Body of pancreas (tissue), 4 donors: ENCODE results near the gene OR2K2. TPM values are rescaled to one million over a fixed set of nuclear protein-coding genes. Genes with fewer than 3 reads are reported as not detected.
"Not testable (repeated sequence)": the region's sequence is repeated elsewhere in the genome, so short reads cannot be mapped to it uniquely, and the experiment has no call there.

Experiments
- ATAC-seq: fragments of 150-250 bp; one replicate; pipeline ENCODE4 v1.9.1; 2016
- DNase-seq, 4 donors: peaks; one replicate each; pipeline ENCODE4 v3.0.0-alpha.2; 2019
- H3K27ac ChIP-seq, 4 donors: fragments of 200-600 bp; sonication (generic); 1 replicate in 3 of 4; 2 replicates in 1 of 4; pipeline versions ENCODE4 v1.5.1 to v1.6.1; 2016 to 2019; ENCODE audit warnings: mild to moderate bottlenecking in 1 of 4, mixed read lengths in 1 of 4, moderate library complexity in 1 of 4
- H3K27me3 ChIP-seq, 2 donors: fragments of 200-600 bp; sonication (generic); one replicate each; pipeline ENCODE4 v1.6.0; 2016; ENCODE audit warnings: mild to moderate bottlenecking in 1 of 2
- H3K36me3 ChIP-seq, 2 donors: fragments of 200-600 bp; sonication (generic); replicated peaks in 1 of 2; 2 replicates each; pipeline ENCODE4 v1.5.1; 2016; ENCODE audit warnings: low read depth in 2 of 2; ENCODE audit not compliant: insufficient read depth in 1 of 2
- H3K4me1 ChIP-seq: fragments of 200-600 bp; sonication (generic); one replicate; pipeline ENCODE4 v1.6.0; 2016
- H3K4me3 ChIP-seq, 2 donors: fragments of 200-600 bp; sonication (generic); 1 replicate in 1 of 2; 2 replicates in 1 of 2; pipeline ENCODE4 v1.5.1; 2016 to 2019
- H3K9me3 ChIP-seq, 3 donors: fragments of 200-600 bp; sonication (generic); 1 replicate in 2 of 3; 2 replicates in 1 of 3; pipeline ENCODE4 v1.5.1; 2016
- POLR2A ChIP-seq, 3 donors: fragments of 450-650 bp; IDR thresholded peaks; one replicate each; pipeline ENCODE4 v1.6.1; 2016; ENCODE audit warnings: antibody characterized with exemption in 3 of 3, mild to moderate bottlenecking in 2 of 3
- WGBS, 2 donors: methylation state at CpG; one replicate each; pipeline ENCODE4 v1.1.5; 2017; 5-methylcytosine and 5-hydroxymethylcytosine counted together
- intact Hi-C: fragments of 100-400 bp; cut with DNase I; formaldehyde crosslinking; loops from one replicate; pipeline ENCODE4 v1.15.1; 2023
- total RNA-seq, 2 donors: library from RNA; depleted of rRNA; stranded (reverse); fragments of >200 nt; gene quantifications; one replicate each; pipeline ENCODE4 v1.1.0, GENCODE V29; 2016
- TF ChIP-seq, protein P1 (sequence below), 7 experiments: fragments of 450-650 bp in 4 of 7; fragments of 200-600 bp in 3 of 7; sonication (generic) in 3 of 7; IDR thresholded peaks; one replicate each; pipeline ENCODE4 v1.5.1; 2016 to 2019; ENCODE audit warnings: antibody characterized with exemption in 7 of 7

The OR2K2 gene
- total RNA-seq, 2 donors from 2014 or later, result not detected

DNA sequence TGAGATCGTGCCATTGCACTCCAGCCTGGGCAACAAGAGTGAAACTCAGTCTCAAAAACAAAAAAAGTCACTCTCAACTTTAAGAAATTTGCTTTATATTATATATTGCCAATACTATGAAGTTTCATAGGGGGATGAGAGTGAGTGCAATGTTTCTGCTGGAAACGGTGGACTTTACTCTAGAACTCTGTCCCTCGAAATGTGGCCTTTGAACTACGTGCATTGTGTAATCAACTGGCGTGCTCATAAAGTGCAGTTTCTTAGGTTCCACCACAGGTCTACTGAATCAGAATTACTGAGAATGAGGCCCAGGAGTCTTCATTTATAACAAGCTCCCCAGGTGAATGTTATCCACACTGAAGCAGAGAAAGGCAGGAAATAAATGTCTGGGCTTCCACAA is 24.1 kb downstream of the OR2K2 start:
- 83 to 84% methylated on average over 5 of the region's 5 CpGs for whole genome bisulfite sequencing, 2 donors
- ATAC-seq (no peak), DNase-seq (no peak)
- Histone ChIP-seq H3K4me1 (no peaks in the 10 kb centered on the region), H3K4me3 (no peak overlapping the region), H3K27ac (no peak overlapping the region), H3K36me3 (no peaks in the 10 kb centered on the region), H3K27me3 (no peaks in the 10 kb centered on the region), H3K9me3 (no peaks in the 10 kb centered on the region)
- intact Hi-C loops, result loop anchor here (10.0 kb wide), 1 partner anchor 671 kb away; no protein-coding TSS in a partner anchor
- TF ChIP-seq, protein P1, sequence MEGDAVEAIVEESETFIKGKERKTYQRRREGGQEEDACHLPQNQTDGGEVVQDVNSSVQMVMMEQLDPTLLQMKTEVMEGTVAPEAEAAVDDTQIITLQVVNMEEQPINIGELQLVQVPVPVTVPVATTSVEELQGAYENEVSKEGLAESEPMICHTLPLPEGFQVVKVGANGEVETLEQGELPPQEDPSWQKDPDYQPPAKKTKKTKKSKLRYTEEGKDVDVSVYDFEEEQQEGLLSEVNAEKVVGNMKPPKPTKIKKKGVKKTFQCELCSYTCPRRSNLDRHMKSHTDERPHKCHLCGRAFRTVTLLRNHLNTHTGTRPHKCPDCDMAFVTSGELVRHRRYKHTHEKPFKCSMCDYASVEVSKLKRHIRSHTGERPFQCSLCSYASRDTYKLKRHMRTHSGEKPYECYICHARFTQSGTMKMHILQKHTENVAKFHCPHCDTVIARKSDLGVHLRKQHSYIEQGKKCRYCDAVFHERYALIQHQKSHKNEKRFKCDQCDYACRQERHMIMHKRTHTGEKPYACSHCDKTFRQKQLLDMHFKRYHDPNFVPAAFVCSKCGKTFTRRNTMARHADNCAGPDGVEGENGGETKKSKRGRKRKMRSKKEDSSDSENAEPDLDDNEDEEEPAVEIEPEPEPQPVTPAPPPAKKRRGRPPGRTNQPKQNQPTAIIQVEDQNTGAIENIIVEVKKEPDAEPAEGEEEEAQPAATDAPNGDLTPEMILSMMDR (IDR thresholded peaks at IDR 0.05), result no peak
- TF ChIP-seq POLR2A (IDR thresholded peaks at IDR 0.05), result no peak

DNA sequence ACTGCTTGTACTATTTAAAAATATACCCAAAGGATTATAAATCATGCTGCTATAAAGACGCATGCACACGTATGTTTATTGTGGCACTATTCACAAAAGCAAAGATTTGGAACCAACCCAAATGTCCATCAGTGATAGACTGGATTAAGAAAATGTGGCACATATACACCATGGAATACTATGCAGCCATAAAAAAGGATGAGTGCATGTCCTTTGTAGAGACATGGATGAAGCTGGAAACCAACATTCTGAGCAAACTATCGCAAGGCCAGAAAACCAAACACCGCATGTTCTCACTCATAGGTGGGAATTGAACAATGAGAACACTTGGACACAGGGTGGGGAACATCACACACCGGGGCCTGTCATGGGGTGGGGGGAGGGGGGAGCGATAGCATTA is 26.0 kb downstream of the OR2K2 start:
- not testable (repeated sequence) for ATAC-seq, H3K4me3 ChIP-seq, H3K9me3 ChIP-seq, H3K36me3 ChIP-seq, DNase-seq, H3K4me1 ChIP-seq, H3K27ac ChIP-seq, H3K27me3 ChIP-seq
- intact Hi-C loops, result loop anchor here (10.0 kb wide), 1 partner anchor 669 kb away; no protein-coding TSS in a partner anchor
- 74 to 85% methylated on average over 6 of the region's 6 CpGs for WGBS, 2 donors

DNA sequence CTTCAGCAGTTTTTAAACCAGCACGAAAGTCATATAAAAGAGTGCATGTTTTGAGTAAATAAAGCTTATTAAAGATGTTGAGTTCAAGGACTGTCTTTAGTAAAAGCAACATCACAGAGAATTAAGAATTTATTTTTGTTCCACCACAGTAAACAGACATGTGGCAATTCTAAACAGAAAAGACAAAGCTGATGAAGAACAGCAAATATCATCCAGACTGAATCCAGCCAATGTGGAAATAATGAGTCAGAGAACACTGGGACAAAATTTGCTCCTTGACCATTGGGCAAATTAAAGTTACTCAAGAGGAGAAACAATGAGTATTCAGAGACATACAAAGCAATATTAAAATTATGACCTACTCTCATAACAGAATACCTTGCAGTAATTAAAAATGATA is 28.8 kb downstream of the OR2K2 start:
- H3K27ac ChIP-seq, result no peak overlapping the region
- WGBS, 2 donors, result 40 to 47% methylated on average over 1 of the region's 1 CpG
- no peaks in the 10 kb centered on the region for H3K27me3 ChIP-seq
- ATAC-seq, result peak; percentile 40
- no peak for DNase-seq
- intact Hi-C loops, result loop anchor here (10.0 kb wide), 1 partner anchor 666 kb away; no protein-coding TSS in a partner anchor
- no peaks in the 10 kb centered on the region for H3K4me1 ChIP-seq
- no peak for TF ChIP-seq POLR2A (IDR thresholded peaks at IDR 0.05)
- TF ChIP-seq, protein P1 (IDR thresholded peaks at IDR 0.05), result no peak
- H3K9me3 ChIP-seq, result no peaks in the 10 kb centered on the region
- no peak overlapping the region for H3K4me3 ChIP-seq
- no peaks in the 10 kb centered on the region for H3K36me3 ChIP-seq

DNA sequence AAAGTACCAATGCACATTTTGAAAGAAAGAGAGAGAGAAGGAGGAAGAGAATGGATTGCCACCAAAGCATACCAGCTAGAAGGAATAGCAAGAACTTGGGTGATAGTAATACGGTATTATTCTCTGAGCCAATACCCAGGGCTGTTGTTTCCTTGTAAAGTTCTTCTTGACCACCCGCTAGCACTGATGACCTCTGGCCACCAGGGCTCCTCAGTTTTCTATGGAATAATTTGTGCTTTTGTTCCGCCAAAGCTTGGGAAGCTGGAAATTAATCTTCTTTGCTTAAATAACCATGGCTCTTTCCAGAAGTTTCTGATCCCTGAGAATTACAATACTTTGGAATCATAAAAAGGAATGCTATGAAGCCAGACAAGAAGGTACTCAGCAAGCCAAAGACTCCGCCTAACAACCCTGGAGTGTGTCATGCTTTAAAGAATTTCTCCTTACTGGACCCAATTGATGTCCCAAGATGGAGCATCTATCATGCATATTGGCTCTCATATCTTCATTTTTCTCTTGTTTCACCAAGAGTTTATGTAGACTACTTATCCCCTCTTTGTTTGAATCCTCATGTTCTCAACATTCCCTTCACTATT is 29.8 kb downstream of the OR2K2 start:
- intact Hi-C loops, result loop anchor here (10.0 kb wide), 1 partner anchor 665 kb away; no protein-coding TSS in a partner anchor
- no peak for DNase-seq
- Histone ChIP-seq H3K4me3 (no peak overlapping the region), H3K36me3 (no peaks in the 10 kb centered on the region), H3K27me3 (no peaks in the 10 kb centered on the region), H3K27ac (no peak overlapping the region), H3K4me1 (peaks cover 3% of the 10 kb centered on the region), H3K9me3 (no peaks in the 10 kb centered on the region)
- no peak for ATAC-seq
- 55 to 58% methylated on average over 4 of the region's 4 CpGs for WGBS, 2 donors
- no peak for TF ChIP-seq POLR2A (IDR thresholded peaks at IDR 0.05)

DNA sequence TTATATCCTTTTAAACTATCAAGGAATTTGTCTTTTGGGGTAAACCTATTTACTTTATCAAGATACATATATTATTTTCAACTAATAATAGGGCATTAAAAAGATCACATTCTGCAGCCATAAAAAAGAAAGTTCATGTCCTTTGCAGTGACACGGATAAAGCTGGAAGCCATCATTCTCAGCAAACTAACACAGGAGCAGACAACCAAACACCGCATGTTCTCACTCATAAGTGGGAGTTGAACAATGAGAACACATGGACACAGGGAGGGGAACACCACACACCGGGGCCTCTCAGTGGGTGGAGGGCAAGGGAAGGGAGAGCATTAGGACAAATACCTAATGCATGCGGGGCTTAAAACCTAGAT is 30.4 kb downstream of the OR2K2 start:
- DNase-seq, H3K27ac ChIP-seq, intact Hi-C loops, H3K4me3 ChIP-seq, H3K9me3 ChIP-seq, H3K27me3 ChIP-seq, ATAC-seq, H3K36me3 ChIP-seq, H3K4me1 ChIP-seq: not testable (repeated sequence)
- whole genome bisulfite sequencing, 2 donors, result 36 to 38% methylated on average over 4 of the region's 4 CpGs

DNA sequence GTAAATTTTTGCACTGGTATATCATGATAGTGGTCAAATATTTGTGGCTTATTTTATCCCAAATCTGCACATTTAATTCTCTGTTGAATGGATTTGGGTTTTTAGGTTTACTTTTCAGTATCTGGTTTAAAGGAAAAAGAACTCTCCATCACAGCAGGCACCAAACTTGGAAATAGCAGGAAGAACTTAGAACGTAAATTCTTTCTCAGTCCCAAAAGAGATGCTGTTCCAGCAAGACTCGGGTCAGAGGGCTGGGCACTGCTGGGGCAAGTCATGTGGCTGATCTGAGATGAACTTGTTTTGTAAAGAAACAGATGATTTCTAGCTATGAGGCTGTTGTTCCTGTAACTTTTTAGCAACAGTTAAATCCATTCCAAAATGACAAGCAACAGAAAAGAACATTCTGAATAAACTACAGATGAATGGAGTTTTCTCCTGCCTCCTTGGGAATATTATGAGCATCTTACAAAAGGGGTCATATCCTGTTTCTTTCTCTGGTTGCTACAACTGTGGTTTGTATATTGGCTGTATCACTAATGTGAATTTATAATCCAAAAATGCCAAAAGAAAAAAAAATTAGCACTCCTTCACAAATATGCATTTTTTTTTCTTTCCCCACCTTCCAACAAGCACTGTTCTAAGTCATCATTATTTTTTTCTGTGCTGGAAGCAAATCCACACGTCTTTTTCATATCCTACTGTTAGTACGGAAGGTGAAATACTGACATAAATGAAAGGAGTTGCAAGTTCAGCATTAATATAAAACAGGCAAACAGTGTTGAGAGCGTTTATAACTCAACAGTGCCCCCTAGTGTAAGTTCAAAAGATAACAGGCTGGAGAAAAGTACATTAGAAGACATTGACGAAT is 31.1 kb downstream of the OR2K2 start:
- intact Hi-C loops, result no loop called here
- TF ChIP-seq, protein P1 (IDR thresholded peaks at IDR 0.05), result peak; percentile 68 to 89 (median 84)
- TF ChIP-seq POLR2A (IDR thresholded peaks at IDR 0.05), result no peak
- 23 to 25% methylated on average over 6 of the region's 6 CpGs for WGBS, 2 donors

More for the DNA sequence above, 31.1 kb downstream of the OR2K2 start:
- DNase-seq (peak in 3 of 4 donors; percentile 14 to 32 (median 26)), ATAC-seq (peak; percentile 82)
- no peak overlapping the region for H3K27ac ChIP-seq
- H3K4me1 ChIP-seq, result peaks cover 9% of the 10 kb centered on the region
- no peak overlapping the region for H3K4me3 ChIP-seq
- no peaks in the 10 kb centered on the region for H3K27me3 ChIP-seq
- H3K36me3 ChIP-seq, result no peaks in the 10 kb centered on the region
- H3K9me3 ChIP-seq, result no peaks in the 10 kb centered on the region
